Measurements from ENCODE around the gene CCND2. TPM values are rescaled to one million over a fixed set of nuclear protein-coding genes. Genes with fewer than 3 reads are reported as not detected.

CCND2 gene
- total RNA-seq, 2 experiments from 2014 or later, result 159 to 163 TPM

DNA sequence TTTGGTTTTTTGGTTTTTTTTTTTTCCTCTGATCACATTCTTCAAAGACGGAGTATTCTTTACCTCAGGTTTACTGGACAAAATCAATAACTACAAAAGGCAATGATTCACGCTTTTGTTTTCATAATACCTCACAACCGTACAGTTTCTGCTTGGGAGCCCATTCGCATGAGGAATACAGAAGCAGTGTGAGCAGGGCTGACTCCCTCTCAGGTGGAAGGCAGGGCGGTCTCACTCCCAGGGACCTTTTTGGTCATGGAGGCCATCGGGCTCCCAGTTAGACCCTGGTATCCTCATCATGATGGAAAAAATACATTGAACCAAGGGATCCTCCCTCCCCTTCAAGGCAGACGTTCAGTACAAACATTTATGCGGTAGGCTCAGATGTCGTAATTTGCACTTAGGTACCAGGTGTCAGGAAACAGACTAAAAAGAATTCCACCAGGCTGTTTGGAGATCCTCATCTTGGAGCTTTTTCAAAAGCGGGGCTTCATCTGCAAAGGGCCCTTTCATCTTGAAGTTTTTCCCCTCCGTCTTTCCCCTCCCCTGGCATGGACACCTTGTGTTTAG, 28.5 kb downstream of the CCND2 start:
- no peak for DNase-seq
- no peak for TF ChIP-seq CTCF (IDR thresholded peaks at IDR 0.05)
- ATAC-seq (ENCODE audit: poor library complexity), result no peak
- Mint-ChIP-seq H3K9me3 (no peaks in the 10 kb centered on the region), H3K27ac (no peak overlapping the region), H3K27me3 (no peaks in the 10 kb centered on the region), H3K36me3 (ENCODE audit: low read depth) (peaks cover 99% of the 10 kb centered on the region), H3K4me1 (ENCODE audit: low read depth) (peaks cover 9% of the 10 kb centered on the region), H3K4me3 (no peak overlapping the region)
- H3K36me3 ChIP-seq (ENCODE audit: insufficient read depth, low read length), result peaks cover 88% of the 10 kb centered on the region
- H3K4me1 ChIP-seq (ENCODE audit: insufficient read depth, low read length), result peaks cover 2% of the 10 kb centered on the region
- H3K9me3 ChIP-seq (ENCODE audit: control insufficient read depth in 1 of 2, insufficient read depth in 1 of 2, low read length in 2 of 2), result no peaks in the 10 kb centered on the region
- no peak overlapping the region for H3K4me3 ChIP-seq (ENCODE audit: low read length)
- ChIA-PET CTCF (no interaction called here), POLR2A (interaction anchor here (0.7 kb wide), 1 partner anchor 8 kb away, joined by 4 read pairs; no protein-coding TSS in a partner anchor)
- no peak overlapping the region for H3K27ac ChIP-seq (ENCODE audit: low read depth in 1 of 2, low read length in 2 of 2)
- H3K27me3 ChIP-seq (ENCODE audit: control insufficient read depth in 1 of 2, insufficient read depth in 2 of 2, low read length in 2 of 2), result no peaks in the 10 kb centered on the region
- intact Hi-C loops (cut with DNase I, micrococcal nuclease), result no loop called here

- ChIA-PET POLR2A (interaction anchor here (0.7 kb wide), 1 partner anchor 9 kb away, joined by 4 read pairs; no protein-coding TSS in a partner anchor), CTCF (no interaction called here)
- peaks cover 87% of the 10 kb centered on the region for H3K36me3 ChIP-seq (ENCODE audit: insufficient read depth, low read length)
- no peaks in the 10 kb centered on the region for H3K9me3 ChIP-seq (ENCODE audit: control insufficient read depth in 1 of 2, insufficient read depth in 1 of 2, low read length in 2 of 2)
- H3K27ac ChIP-seq (ENCODE audit: low read depth in 1 of 2, low read length in 2 of 2), result no peak overlapping the region
- H3K27ac Mint-ChIP-seq, result no peak overlapping the region
- H3K4me3 ChIP-seq (ENCODE audit: low read length), result no peak overlapping the region
- no peaks in the 10 kb centered on the region for H3K27me3 ChIP-seq (ENCODE audit: control insufficient read depth in 1 of 2, insufficient read depth in 2 of 2, low read length in 2 of 2)
- no peak overlapping the region for H3K4me3 Mint-ChIP-seq
- no peak for TF ChIP-seq CTCF (IDR thresholded peaks at IDR 0.05)
- H3K9me3 Mint-ChIP-seq, result no peaks in the 10 kb centered on the region
- no peaks in the 10 kb centered on the region for H3K4me1 ChIP-seq (ENCODE audit: insufficient read depth, low read length)
- peaks cover 99% of the 10 kb centered on the region for H3K36me3 Mint-ChIP-seq (ENCODE audit: low read depth)
- peaks cover 9% of the 10 kb centered on the region for H3K4me1 Mint-ChIP-seq (ENCODE audit: low read depth)
- intact Hi-C loops (cut with DNase I, micrococcal nuclease), result no loop called here
- ATAC-seq (ENCODE audit: poor library complexity), result no peak
- DNase-seq, result no peak
- no peaks in the 10 kb centered on the region for H3K27me3 Mint-ChIP-seq
Measured at GRCh38 chr12:4302881-4303280, 29.3 kb downstream of the CCND2 start.

DNA sequence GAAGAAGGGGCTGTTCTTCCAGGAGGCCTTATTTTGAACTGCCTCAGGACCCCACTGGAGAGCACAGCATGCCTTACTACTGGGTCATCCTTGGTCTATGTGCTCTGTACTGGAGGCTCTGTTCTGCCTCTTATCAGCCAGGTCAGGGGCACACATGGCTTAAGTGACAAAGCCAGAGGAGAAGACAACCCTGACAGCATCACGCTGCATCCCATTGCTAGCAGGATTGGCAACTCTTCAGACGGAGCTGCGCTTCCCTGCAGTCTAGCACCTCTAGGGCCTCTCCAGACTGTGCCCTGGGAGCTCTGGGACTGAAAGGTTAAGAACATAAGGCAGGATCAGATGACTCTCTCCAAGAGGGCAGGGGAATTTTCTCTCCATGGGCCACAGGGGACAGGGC, 30.2 kb downstream of the CCND2 start:
- Mint-ChIP-seq H3K4me3 (no peak overlapping the region), H3K36me3 (ENCODE audit: low read depth) (peaks cover 99% of the 10 kb centered on the region), H3K27ac (peak overlapping the region; percentile 49), H3K27me3 (no peaks in the 10 kb centered on the region), H3K9me3 (no peaks in the 10 kb centered on the region), H3K4me1 (ENCODE audit: low read depth) (peaks cover 9% of the 10 kb centered on the region)
- ATAC-seq (ENCODE audit: poor library complexity) (no peak), DNase-seq (no peak)
- intact Hi-C loops (cut with DNase I, micrococcal nuclease), result no loop called here
- ChIA-PET CTCF (no interaction called here), POLR2A (no interaction called here)
- Histone ChIP-seq H3K9me3 (ENCODE audit: control insufficient read depth in 1 of 2, insufficient read depth in 1 of 2, low read length in 2 of 2) (no peaks in the 10 kb centered on the region), H3K27ac (ENCODE audit: low read depth in 1 of 2, low read length in 2 of 2) (no peak overlapping the region), H3K4me3 (ENCODE audit: low read length) (no peak overlapping the region), H3K36me3 (ENCODE audit: insufficient read depth, low read length) (peaks cover 87% of the 10 kb centered on the region), H3K4me1 (ENCODE audit: insufficient read depth, low read length) (no peaks in the 10 kb centered on the region), H3K27me3 (ENCODE audit: control insufficient read depth in 1 of 2, insufficient read depth in 2 of 2, low read length in 2 of 2) (no peaks in the 10 kb centered on the region)
- TF ChIP-seq CTCF (IDR thresholded peaks at IDR 0.05), result no peak

Data from CD4-positive, alpha-beta T cell (primary cell).